Measurements from ENCODE around the gene KCNIP1.

DNA sequence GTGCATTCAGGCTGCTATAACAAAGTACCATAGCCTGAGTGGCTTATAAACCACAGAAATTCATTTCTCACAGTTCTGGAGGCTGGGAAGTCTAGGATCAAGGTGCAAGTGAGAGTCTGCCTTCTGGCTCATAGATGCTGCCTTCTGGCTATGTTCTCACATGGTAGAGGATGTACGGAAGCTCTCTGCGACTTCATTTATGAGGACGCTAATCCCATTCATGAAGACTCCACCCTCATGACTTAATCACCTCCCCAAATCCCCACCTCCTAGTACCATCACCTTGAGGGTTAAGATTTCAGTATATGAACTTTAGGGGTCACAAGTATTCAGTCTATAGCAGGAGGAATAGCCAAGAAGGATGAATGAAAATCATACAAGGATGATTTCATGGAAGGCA lies 37.3 kb upstream of the KCNIP1 start:
- TF ChIP-seq, protein P1, sequence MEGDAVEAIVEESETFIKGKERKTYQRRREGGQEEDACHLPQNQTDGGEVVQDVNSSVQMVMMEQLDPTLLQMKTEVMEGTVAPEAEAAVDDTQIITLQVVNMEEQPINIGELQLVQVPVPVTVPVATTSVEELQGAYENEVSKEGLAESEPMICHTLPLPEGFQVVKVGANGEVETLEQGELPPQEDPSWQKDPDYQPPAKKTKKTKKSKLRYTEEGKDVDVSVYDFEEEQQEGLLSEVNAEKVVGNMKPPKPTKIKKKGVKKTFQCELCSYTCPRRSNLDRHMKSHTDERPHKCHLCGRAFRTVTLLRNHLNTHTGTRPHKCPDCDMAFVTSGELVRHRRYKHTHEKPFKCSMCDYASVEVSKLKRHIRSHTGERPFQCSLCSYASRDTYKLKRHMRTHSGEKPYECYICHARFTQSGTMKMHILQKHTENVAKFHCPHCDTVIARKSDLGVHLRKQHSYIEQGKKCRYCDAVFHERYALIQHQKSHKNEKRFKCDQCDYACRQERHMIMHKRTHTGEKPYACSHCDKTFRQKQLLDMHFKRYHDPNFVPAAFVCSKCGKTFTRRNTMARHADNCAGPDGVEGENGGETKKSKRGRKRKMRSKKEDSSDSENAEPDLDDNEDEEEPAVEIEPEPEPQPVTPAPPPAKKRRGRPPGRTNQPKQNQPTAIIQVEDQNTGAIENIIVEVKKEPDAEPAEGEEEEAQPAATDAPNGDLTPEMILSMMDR (optimal IDR thresholded peaks at IDR 0.05 in 1 of 3, IDR thresholded peaks at IDR 0.05 in 1 of 3, conservative IDR thresholded peaks at IDR 0.05 in 1 of 3; ENCODE audit: extremely low read depth in 1 of 3, insufficient read depth in 2 of 3, low read length in 3 of 3): no peak
- TF ChIP-seq EZH2 (IDR thresholded peaks at IDR 0.05; ENCODE audit: low read length): no peak

Data from keratinocyte (primary cell).